GM12891 (cell line): ENCODE data around the gene ACSF3.

Source experiments
- POLR2A ChIP-seq: IDR thresholded peaks from 2 replicates; pipeline ENCODE4 v1.6.1; 2011; ENCODE audit warnings: low read depth, low read length, control low read depth
- POLR2AphosphoS5 ChIP-seq: IDR thresholded peaks from 2 replicates; pipeline ENCODE4 v1.6.1; 2011; ENCODE audit warnings: low read depth, low read length, control low read depth
- POU2F2 ChIP-seq: IDR thresholded peaks from 2 replicates; pipeline ENCODE4 v1.6.1; 2011; ENCODE audit warnings: low read depth, mild to moderate bottlenecking, control low read depth, low read length, moderate library complexity
- SPI1 ChIP-seq: IDR thresholded peaks from 2 replicates; pipeline ENCODE4 v1.6.1; 2011; ENCODE audit warnings: low read depth, low read length, control low read depth
- TAF1 ChIP-seq: IDR thresholded peaks from 2 replicates; pipeline ENCODE4 v1.6.1; 2011; ENCODE audit warnings: low read depth, low read length, control low read depth

GRCh38 chr16:89201439-89202377 lies 108.1 kb downstream of the ACSF3 start:
- TF ChIP-seq TAF1 (no peak), POLR2A (no peak), SPI1 (no peak), POLR2AphosphoS5 (no peak), POU2F2 (no peak)
